ENCODE measurements around the gene PKIG.

DNA sequence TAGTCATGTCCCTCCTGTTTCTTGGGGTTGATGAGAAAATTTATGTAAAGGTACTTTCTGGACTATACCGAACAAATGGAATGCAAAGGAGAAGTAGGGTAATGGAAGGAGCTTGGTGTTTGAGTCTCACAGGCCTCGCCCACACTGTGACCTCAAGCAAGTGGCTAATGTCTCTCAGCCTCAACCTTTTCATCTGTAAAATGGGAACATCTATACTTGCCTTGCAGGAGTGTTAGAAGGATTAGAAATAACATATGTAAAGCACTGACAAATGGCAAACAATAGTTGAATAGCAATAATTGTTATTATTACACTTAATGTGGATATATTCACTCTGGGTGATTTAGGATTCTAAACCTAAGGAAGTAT is 8.9 kb upstream of the PKIG start:
- TF ChIP-seq RAD21 (IDR thresholded peaks at IDR 0.05; ENCODE audit: low read length) (no peak), GATA2 (CRISPR knock-in tag; IDR thresholded peaks at IDR 0.05) (no peak), ELF1 (IDR thresholded peaks at IDR 0.05) (no peak)
